GM21619 (cell line): Measurements from ENCODE around the gene NAALADL1.
A peak's percentile ranks its signal among the peaks of the same experiment; 100 is the strongest.
"Not testable (repeated sequence)": the region's sequence is repeated elsewhere in the genome, so short reads cannot be mapped to it uniquely, and the experiment has no call there.

Experiments
- ATAC-seq: cut with Tn5 transposase; IDR thresholded peaks from one replicate; pipeline ENCODE4 v1.9.1; 2021; ENCODE audit not compliant: unreplicated experiment

The NAALADL1 gene

DNA sequence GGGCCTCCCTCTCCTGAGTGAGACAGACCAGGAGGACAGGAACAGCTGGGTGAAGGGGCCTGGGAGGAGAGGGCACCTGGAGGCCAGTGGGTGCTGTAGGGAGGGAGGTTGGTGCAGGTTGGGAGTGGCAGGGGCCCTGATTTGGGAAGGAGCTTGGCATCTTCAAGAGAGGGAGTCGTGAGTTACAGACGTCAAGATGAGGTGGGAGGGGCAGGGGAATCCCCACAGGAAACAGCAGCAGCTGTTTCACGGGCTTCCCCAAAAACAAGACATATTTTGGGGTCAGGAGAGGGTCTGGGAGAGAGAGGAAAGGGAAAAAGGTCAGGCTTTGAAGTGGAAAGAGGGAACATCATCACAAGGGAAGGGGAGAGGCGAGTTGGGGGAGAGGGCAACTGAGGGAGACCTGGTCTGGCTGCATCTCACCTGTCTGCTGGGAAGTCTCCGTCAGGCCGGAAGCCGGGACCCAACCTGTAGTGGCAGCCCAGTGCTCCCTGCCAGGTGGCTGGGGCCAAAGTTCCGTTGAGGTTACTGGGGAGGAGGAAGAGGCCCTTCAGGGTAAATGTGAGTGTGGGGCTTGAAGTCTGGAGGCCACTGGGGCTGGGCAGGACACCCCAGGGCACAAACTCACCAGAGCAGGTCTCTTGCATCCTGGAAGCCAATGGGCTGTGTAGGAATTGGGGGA is 4.4 kb downstream of the NAALADL1 start:
- no peak for ATAC-seq

- ATAC-seq = no peak
These were observed 6.9 kb downstream of the NAALADL1 start for GRCh38 chr11:65051398-65051858.

DNA sequence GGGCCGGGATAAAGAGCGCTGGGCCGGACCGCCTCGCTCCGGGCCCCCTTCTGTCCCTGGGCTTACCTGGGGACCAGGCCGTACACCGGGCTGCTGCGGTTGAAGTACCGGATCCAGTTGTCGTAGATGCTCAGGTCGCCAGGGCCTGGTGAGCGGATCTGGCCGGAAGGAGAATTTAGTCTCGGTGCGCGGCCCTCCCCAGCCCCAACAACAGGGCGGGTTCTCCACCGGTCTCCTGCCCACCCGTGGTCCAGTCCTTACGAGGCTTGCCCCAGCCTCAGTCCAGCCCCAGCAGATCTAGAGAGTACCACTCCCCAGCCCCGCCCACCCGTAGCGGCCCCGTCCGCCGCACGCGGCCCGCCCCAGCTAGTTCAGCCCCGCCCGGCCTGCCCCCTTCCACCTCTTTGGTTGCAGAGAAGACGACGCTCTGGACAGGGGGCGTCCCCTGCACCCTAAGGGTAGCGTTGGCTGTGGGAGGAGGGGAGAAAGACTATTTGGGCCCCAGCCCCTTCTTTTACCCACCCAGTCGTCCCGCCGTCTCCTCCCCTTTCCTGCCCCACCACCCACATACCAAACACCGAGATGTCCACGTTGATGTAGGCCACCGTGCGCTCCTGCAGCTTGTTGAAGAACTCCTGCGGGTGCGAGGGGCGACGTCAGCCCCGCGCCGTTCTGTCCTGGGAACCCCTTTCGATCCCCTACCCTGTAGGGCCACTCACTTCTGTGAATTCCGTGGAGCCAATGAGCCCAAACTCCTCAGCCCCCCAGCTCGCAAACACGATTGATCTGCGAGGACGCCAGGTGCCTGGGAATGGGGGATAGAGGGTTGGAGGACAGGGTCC is 10.6 kb downstream of the NAALADL1 start:
- no peak for ATAC-seq

DNA sequence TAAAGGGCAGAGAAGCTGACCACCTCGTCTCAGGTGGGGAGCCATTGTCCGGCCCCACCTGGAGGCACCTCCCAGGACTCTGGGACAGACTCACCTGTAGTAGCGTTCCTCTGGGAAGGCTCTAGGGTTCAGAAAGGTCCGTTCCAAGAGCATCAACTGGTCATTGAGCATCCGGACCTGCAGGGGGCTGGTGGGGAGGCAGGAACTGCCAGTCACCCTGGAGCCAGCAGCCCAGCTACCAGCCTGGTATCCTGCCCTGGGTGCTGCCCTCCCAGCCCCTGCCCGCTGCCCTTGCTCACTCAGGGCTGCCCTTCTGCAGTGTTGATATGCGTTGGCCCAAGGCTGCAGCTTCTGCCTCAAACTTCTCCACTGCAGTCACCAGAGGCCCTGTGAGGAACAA is 12.6 kb downstream of the NAALADL1 start:
- no peak for ATAC-seq

DNA sequence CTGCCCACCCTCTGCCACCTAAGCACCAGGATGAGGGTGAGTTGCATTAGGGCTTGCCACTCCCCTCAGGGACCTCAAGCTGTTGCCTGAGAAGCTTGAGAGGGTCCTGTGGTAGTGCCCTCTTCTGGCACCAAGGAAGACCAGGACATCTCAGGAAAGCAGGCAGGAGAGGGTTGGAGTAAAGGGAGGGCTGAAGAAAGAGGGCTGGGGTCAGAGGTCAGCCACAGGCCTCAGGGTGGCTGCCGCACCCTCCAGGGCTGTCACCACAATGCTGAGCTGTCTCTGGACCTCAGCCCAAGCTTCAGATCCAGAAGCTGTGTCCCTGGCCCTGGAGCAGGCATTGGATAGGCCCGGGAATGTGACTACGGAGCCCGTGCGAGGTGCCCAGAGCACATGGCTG is 13.3 kb downstream of the NAALADL1 start:
- no peak for ATAC-seq

- ATAC-seq = no peak
These were observed 14.4 kb downstream of the NAALADL1 start for GRCh38 chr11:65043881-65044501.

DNA sequence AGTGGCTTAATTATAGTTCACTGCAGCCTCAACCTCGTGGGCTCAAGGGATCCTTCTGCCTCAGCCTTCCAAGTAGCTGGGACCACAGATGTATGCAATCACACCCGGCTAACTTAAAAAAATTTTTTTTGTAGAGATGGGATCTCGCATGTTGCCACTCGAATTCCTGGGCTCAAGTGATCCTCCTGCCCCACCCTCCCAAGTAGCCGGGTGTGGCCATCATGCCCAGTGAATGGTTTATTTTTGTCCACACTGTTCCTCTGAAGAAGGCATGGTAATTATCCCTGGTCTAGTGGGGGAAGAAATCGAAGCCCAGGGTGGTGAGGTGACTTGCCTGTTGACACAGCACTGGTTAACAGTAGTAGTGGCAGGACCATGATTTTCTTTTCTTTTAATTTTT is 15.5 kb downstream of the NAALADL1 start:
- ATAC-seq = no peak

GRCh38 chr11:65040847-65041622 is 17.3 kb downstream of the NAALADL1 start, which contains the start of gene SAC3D1:
Gene SAC3D1 (plus strand): TSS chr11:65041210. CDS start chr11:65041293, 83 bp downstream.
- peak; percentile 82 for ATAC-seq

- no peak for ATAC-seq
These were observed 17.9 kb downstream of the NAALADL1 start for GRCh38 chr11:65040520-65040846.

GRCh38 chr11:65036931-65037330 is 21.4 kb downstream of the NAALADL1 start:
- no peak for ATAC-seq

GRCh38 chr11:65035579-65035978 is 22.8 kb downstream of the NAALADL1 start:
- no peak for ATAC-seq

DNA sequence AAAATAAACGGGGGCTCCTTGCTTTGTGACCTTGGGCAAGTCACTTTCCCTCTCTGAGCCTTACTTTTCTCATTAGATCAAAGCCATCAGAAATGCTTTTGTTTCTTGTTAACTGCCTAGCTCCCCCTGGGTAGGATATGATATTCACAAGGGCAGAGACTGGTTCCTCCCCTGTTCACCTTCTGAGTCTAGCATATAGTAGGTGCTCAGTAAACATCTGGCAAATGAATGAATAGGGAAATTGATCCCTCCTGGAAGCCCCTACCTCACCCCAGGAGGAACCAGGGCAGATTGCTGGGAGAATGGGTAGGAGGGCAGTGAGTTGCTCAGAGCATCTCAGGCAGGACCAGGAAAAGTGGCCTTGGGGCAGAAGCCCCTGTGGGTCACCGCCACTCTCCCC is 23.9 kb downstream of the NAALADL1 start:
- no peak for ATAC-seq

GRCh38 chr11:65032216-65032615 is 26.1 kb downstream of the NAALADL1 start:
- ATAC-seq = no peak

DNA sequence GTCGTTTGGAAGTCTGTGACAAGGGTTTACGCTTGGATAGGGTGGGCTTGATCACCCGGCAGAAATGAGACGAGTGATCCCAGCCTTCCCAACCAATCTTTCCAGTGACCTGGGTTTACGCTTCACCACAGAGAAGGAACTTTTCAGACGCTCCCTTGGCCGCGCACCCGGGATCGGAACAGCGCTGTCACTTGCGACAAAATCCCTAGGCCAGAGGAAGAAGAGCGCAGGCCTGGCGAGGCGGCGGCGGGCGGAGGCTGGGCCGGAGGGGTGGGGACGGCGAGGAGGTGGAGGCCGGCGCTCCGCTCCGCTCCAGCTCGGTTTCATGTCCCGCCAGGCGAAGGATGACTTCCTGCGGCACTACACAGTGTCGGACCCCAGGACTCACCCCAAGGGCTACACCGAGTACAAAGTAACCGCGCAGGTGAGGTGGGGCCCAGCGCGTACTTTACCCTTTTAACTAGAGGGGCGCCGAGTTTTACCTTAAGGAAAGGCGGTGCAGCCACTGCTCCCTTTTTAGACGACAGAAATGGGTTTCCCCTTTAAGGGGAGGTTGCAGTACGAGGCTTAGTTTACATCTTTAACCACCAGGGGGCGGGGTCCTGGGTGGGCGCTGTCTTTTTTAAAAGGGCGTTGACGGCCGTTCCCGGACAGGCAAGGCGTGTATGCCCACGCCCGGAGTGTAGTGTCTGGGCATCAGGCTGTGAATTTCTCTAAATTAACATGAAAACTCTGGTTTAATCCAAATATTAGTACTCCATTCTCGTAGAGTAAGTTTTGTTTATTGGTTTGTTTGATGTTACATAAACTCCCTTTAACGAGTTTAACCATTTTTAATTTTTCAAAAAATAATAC is 30.9 kb downstream of the NAALADL1 start, which contains the start of gene SNX15:
Gene SNX15, plus strand, starts transcription at position 227 of the 855 bp plus-strand sequence. Its CDS starts 99 bp downstream, at position 326.
- ATAC-seq = peak; percentile 79

- no peak for ATAC-seq
These were observed 31.5 kb downstream of the NAALADL1 start for GRCh38 chr11:65026810-65027209.

DNA sequence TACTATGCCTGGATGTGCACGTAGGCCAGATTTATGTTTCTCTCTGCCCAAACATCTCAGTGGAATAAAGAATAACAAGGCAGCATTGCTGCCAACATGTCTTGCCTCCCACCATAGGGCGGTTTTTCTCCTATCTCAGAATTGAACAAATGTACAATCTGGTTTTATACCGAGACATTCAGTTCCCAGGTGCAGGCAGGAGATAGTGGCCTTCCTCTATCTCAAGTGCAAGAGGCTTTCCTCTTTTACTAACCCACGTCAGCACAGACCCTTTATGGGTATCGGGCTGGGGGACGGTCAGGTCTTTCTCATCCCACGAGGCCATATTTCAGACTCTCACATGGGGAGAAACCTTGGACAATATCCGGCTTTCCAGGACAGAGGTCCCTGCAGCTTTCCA is 34.9 kb downstream of the NAALADL1 start:
- ATAC-seq = not testable (repeated sequence)

DNA sequence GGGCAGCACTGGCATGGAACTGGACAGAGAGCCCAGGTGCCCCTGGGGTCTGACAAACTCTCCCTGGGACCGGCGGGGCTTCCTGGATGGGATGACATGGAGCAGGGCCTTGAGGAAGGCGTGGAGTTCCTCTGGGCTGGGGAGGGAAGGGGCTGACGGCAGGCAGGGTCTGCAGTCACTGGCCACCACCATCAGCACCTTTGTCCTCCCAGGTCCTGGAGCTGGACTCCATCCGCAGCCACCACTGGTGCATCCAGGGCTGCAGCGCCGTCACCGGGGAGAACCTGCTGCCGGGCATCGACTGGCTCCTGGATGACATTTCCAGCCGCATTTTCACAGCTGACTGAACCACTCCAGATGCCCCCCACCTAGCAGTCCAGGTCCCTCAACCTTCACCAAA is 36.8 kb downstream of the NAALADL1 start:
- ATAC-seq = no peak

DNA sequence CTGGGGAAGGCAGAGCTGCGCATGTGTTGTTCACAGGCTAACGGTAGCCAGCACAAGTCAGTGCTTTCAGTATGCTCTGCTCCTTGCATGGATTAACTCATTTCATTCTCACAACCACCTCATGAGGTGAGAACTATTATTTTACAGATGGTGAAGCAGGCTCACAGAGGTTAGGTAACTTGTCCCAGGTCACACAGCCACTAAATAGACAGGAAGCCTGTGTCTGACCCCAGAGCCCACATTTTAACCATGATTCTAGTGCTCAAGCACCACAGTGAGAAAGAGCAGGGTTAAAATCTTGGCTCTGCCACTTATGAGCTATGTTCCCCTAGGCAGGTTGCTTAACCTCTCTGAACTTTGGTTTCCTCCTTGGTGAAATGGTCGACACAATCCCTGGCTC is 37.4 kb downstream of the NAALADL1 start:
- no peak for ATAC-seq

GRCh38 chr11:65019824-65020223 is 38.5 kb downstream of the NAALADL1 start:
- no peak for ATAC-seq

- ATAC-seq = no peak
These were observed 40.4 kb downstream of the NAALADL1 start for GRCh38 chr11:65017937-65018336.
